ENCODE data around the gene PSD2. TPM values are rescaled to one million over a fixed set of nuclear protein-coding genes. Genes with fewer than 3 reads are reported as not detected.

Gene PSD2
- total RNA-seq, 1 donor from 2014 or later, result 0.14 TPM

- H3K4me3 Mint-ChIP-seq (ENCODE audit: low read depth), result no peak overlapping the region
- H3K4me1 Mint-ChIP-seq (ENCODE audit: low read depth), result no peaks in the 10 kb centered on the region
- TF ChIP-seq CTCF (IDR thresholded peaks at IDR 0.05; ENCODE audit: unreplicated experiment), result no peak
- no peak overlapping the region for H3K27ac Mint-ChIP-seq
- no peak for DNase-seq (ENCODE audit: low spot score, unreplicated experiment)
- H3K9me3 Mint-ChIP-seq (ENCODE audit: low read depth), result no peaks in the 10 kb centered on the region
- peaks cover 7% of the 10 kb centered on the region for H3K27me3 Mint-ChIP-seq
- no peaks in the 10 kb centered on the region for H3K36me3 Mint-ChIP-seq (ENCODE audit: insufficient read depth)
These were observed 59.3 kb downstream of the PSD2 start for GRCh38 chr5:139854953-139855352.

GRCh38 chr5:139855451-139855850 is 59.8 kb downstream of the PSD2 start:
- H3K9me3 Mint-ChIP-seq (ENCODE audit: low read depth), result no peaks in the 10 kb centered on the region
- H3K4me1 Mint-ChIP-seq (ENCODE audit: low read depth), result no peaks in the 10 kb centered on the region
- no peak for DNase-seq (ENCODE audit: low spot score, unreplicated experiment)
- no peak overlapping the region for H3K27ac Mint-ChIP-seq
- H3K4me3 Mint-ChIP-seq (ENCODE audit: low read depth), result no peak overlapping the region
- TF ChIP-seq CTCF (IDR thresholded peaks at IDR 0.05; ENCODE audit: unreplicated experiment), result no peak
- peaks cover 4% of the 10 kb centered on the region for H3K27me3 Mint-ChIP-seq
- no peaks in the 10 kb centered on the region for H3K36me3 Mint-ChIP-seq (ENCODE audit: insufficient read depth)

- peaks cover 2% of the 10 kb centered on the region for H3K27me3 Mint-ChIP-seq
- TF ChIP-seq CTCF (IDR thresholded peaks at IDR 0.05; ENCODE audit: unreplicated experiment), result no peak
- no peak overlapping the region for H3K27ac Mint-ChIP-seq
- no peak for DNase-seq (ENCODE audit: low spot score, unreplicated experiment)
- no peaks in the 10 kb centered on the region for H3K9me3 Mint-ChIP-seq (ENCODE audit: low read depth)
- no peaks in the 10 kb centered on the region for H3K36me3 Mint-ChIP-seq (ENCODE audit: insufficient read depth)
- H3K4me1 Mint-ChIP-seq (ENCODE audit: low read depth), result no peaks in the 10 kb centered on the region
- no peak overlapping the region for H3K4me3 Mint-ChIP-seq (ENCODE audit: low read depth)
These were observed 60.4 kb downstream of the PSD2 start for GRCh38 chr5:139855946-139856540.

- H3K27ac Mint-ChIP-seq, result no peak overlapping the region
- no peak for TF ChIP-seq CTCF (IDR thresholded peaks at IDR 0.05; ENCODE audit: unreplicated experiment)
These were observed 61.1 kb downstream of the PSD2 start for GRCh38 chr5:139856714-139857113.

GRCh38 chr5:139859013-139859412 is 63.4 kb downstream of the PSD2 start:
- Mint-ChIP-seq H3K9me3 (ENCODE audit: low read depth) (no peaks in the 10 kb centered on the region), H3K36me3 (ENCODE audit: insufficient read depth) (no peaks in the 10 kb centered on the region), H3K4me1 (ENCODE audit: low read depth) (no peaks in the 10 kb centered on the region), H3K27me3 (peaks cover 3% of the 10 kb centered on the region), H3K27ac (no peak overlapping the region), H3K4me3 (ENCODE audit: low read depth) (no peak overlapping the region)
- no peak for DNase-seq (ENCODE audit: low spot score, unreplicated experiment)
- no peak for TF ChIP-seq CTCF (IDR thresholded peaks at IDR 0.05; ENCODE audit: unreplicated experiment)

More at GRCh38 chr5:139856714-139857113, 61.1 kb downstream of the PSD2 start:
- Mint-ChIP-seq H3K9me3 (ENCODE audit: low read depth) (no peaks in the 10 kb centered on the region), H3K36me3 (ENCODE audit: insufficient read depth) (no peaks in the 10 kb centered on the region), H3K27me3 (peaks cover 3% of the 10 kb centered on the region), H3K4me1 (ENCODE audit: low read depth) (no peaks in the 10 kb centered on the region), H3K4me3 (ENCODE audit: low read depth) (no peak overlapping the region)
- DNase-seq (ENCODE audit: low spot score, unreplicated experiment), result no peak
